Right atrium auricular region (tissue), 2 donors: ENCODE results near the gene SORBS2. TPM values are rescaled to one million over a fixed set of nuclear protein-coding genes. Genes with fewer than 3 reads are reported as not detected.
"Not testable (repeated sequence)": the region's sequence is repeated elsewhere in the genome, so short reads cannot be mapped to it uniquely, and the experiment has no call there.

ENCODE experiments used
- DNase-seq: peaks from one replicate; pipeline ENCODE4 v3.0.0-alpha.2; 2019; ENCODE audit warnings: low spot score
- H3K27ac ChIP-seq, 2 donors: fragments of 200-600 bp; sonication (generic); 1 replicate in 1 of 2; 2 replicates in 1 of 2; pipeline ENCODE4 v1.5.1; 2016 to 2019
- H3K27me3 ChIP-seq, 2 donors: fragments of 200-600 bp; sonication (generic); one replicate each; pipeline versions ENCODE4 v1.5.1 to v1.6.0; 2017 to 2019
- H3K36me3 ChIP-seq: fragments of 200-600 bp; sonication (generic); one replicate; pipeline ENCODE4 v1.5.1; 2016
- H3K4me1 ChIP-seq, 2 donors: fragments of 200-600 bp; sonication (generic); one replicate each; pipeline versions ENCODE4 v1.5.1 to v1.6.0; 2017 to 2019
- H3K4me3 ChIP-seq, 2 donors: fragments of 200-600 bp; sonication (generic); 1 replicate in 1 of 2; 2 replicates in 1 of 2; pipeline ENCODE4 v1.5.1; 2017 to 2019; ENCODE audit warnings: mild to moderate bottlenecking in 1 of 2, moderate library complexity in 1 of 2
- H3K9me3 ChIP-seq, 2 donors: fragments of 200-600 bp; sonication (generic); one replicate each; pipeline ENCODE4 v1.5.1; 2019
- total RNA-seq, 2 donors: library from RNA; depleted of rRNA; stranded (reverse); fragments of >200 nt; gene quantifications; one replicate each; pipeline ENCODE4 v1.1.0, GENCODE V29; 2016
- TF ChIP-seq, protein P1 (sequence below), 2 donors: fragments of 200-600 bp; sonication (generic); IDR thresholded peaks; one replicate each; pipeline ENCODE4 v1.5.1; 2019; ENCODE audit warnings: antibody characterized with exemption in 2 of 2

The SORBS2 gene
- total RNA-seq, 2 donors from 2014 or later = 530 to 741 TPM

DNA sequence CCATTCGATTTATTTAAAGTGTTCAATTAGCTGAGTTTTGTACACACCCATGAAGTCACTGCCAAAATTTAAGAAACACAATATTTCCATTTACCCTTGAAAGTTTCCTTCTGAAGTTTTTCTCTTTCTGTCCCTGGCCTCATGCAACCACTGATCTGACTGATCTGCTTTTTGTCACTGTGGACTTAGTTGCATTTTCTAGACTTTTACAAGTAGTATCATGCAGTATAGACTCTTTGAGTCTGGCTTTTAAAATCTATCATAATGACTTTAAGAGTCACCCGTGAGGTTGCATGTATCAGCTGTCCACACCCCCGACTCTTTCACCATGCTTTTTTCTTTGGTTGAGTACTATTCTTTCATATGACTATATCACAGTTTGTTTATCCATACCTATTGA is 247.6 kb downstream of the SORBS2 start:
- DNase-seq = no peak
- H3K4me1 ChIP-seq = peaks cover 0 to 47% of the 10 kb centered on the region in 2 donors

DNA sequence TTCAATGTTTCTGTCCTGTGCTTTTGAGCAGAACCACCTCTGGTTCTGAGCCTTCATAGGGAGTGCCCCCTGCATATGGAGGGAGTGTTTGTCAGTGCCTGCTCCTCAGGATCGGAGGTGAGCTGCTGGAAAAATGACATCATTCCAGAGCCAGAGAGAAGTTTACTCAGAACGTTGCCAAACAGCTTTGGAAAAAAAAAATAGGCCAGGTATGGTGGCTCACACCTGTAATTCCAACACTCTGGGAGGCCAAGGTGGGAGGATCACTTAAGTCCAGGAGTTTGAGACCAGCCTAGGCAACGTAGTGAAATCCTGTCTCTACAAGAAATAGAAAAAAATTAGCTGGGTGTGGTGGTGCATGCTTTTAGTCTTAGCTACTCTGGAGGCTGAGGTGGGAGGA is 249.5 kb downstream of the SORBS2 start:
- Histone ChIP-seq H3K9me3 (peaks cover 0 to 6% of the 10 kb centered on the region in 2 donors), H3K4me3 (no peak overlapping the region), H3K36me3 (no peaks in the 10 kb centered on the region), H3K27me3 (no peaks in the 10 kb centered on the region), H3K4me1 (peaks cover 0 to 33% of the 10 kb centered on the region in 2 donors), H3K27ac (no peak overlapping the region)
- TF ChIP-seq, protein P1, sequence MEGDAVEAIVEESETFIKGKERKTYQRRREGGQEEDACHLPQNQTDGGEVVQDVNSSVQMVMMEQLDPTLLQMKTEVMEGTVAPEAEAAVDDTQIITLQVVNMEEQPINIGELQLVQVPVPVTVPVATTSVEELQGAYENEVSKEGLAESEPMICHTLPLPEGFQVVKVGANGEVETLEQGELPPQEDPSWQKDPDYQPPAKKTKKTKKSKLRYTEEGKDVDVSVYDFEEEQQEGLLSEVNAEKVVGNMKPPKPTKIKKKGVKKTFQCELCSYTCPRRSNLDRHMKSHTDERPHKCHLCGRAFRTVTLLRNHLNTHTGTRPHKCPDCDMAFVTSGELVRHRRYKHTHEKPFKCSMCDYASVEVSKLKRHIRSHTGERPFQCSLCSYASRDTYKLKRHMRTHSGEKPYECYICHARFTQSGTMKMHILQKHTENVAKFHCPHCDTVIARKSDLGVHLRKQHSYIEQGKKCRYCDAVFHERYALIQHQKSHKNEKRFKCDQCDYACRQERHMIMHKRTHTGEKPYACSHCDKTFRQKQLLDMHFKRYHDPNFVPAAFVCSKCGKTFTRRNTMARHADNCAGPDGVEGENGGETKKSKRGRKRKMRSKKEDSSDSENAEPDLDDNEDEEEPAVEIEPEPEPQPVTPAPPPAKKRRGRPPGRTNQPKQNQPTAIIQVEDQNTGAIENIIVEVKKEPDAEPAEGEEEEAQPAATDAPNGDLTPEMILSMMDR (IDR thresholded peaks at IDR 0.05) = no peak
- no peak for DNase-seq

More for the DNA sequence above, 247.6 kb downstream of the SORBS2 start:
- H3K36me3 ChIP-seq = no peaks in the 10 kb centered on the region
- TF ChIP-seq, protein P1 (IDR thresholded peaks at IDR 0.05) = no peak
- no peak overlapping the region for H3K4me3 ChIP-seq
- H3K9me3 ChIP-seq = peaks cover 0 to 6% of the 10 kb centered on the region in 2 donors
- no peaks in the 10 kb centered on the region for H3K27me3 ChIP-seq
- H3K27ac ChIP-seq = peak overlapping the region in 1 of 2 donors; percentile 98

DNA sequence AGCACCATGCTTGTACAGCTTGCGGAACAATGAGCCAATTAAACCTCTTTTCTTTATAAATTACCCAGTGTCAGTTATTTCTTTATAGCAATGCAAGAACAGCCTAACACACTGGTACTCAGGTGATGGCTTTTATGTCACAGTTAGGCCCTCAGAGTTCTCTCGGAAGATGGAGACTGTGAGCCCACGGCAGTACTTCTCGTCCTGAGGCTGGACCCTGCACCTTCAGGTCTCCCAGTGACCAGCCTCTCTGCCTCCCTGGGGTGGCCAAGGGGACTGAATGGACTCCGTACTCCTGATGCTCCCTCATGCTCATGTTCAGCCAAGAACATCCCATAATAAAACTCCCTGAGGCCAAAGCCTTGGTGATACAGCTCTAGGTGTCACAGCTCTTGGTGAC is 251.7 kb downstream of the SORBS2 start:
- Histone ChIP-seq H3K4me3 (no peak overlapping the region), H3K27ac (peak overlapping the region; percentile 72 to 78), H3K36me3 (no peaks in the 10 kb centered on the region), H3K4me1 (peaks cover 0 to 12% of the 10 kb centered on the region in 2 donors), H3K9me3 (peaks cover 0 to 6% of the 10 kb centered on the region in 2 donors), H3K27me3 (no peaks in the 10 kb centered on the region)
- TF ChIP-seq, protein P1 (IDR thresholded peaks at IDR 0.05) = no peak
- no peak for DNase-seq

DNA sequence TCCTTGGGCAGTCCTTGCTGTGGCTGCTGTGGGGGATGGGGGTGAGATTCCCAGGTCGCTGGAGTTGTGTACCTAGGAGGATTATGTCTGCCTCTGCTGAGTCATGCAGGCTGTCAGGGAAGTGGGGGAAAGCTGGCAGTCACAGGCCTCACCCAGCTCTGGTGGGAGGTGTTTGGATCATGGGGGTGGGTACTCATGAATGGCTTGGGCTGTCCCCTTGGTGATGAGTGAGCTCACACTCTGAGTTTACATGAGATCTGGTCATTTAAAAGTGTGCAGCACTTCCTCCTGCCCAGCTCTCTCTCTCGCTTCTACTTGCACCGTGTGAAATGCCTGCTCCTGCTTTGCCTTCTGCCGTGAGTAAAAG is 252.1 kb downstream of the SORBS2 start:
- no peaks in the 10 kb centered on the region for H3K36me3 ChIP-seq
- no peaks in the 10 kb centered on the region for H3K27me3 ChIP-seq
- peaks cover 0 to 12% of the 10 kb centered on the region in 2 donors for H3K4me1 ChIP-seq
- H3K4me3 ChIP-seq = no peak overlapping the region
- H3K9me3 ChIP-seq = peaks cover 0 to 2% of the 10 kb centered on the region in 2 donors
- no peak for DNase-seq
- TF ChIP-seq, protein P1 (IDR thresholded peaks at IDR 0.05) = no peak
- peak overlapping the region; percentile 72 to 78 for H3K27ac ChIP-seq

DNA sequence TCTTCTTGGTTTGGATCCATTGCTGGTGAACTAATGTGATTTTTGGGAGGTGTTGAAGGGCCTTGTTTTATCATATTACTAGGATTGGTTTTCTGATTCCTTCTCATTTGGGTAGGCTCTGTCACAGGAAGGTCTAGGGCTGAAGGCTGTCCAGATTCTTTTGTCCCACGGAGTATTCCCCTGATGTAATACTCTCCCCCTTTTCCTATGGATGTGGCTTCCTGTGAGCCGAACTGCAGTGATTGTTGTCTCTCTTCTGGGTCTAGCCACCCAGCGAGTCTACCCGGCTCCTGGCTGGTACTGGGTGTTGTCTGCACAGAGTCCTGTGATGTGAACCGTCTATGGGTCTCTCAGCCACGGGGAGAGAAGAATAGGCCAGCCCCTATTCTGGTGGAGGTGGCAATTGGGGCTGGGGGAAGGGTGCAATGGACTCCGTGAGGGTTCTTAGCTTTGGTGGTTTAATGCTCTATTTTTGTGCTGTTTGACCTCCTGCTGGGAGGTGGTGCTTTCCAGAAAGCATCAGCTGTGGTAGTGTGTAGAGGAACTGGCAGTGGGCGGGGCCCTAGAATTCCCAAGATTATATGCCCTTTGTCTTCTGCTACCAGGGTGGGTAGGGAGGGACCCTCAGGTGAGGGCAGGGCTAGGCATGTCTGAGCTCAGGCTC is 252.6 kb downstream of the SORBS2 start:
- not testable (repeated sequence) for H3K4me3 ChIP-seq, DNase-seq, H3K9me3 ChIP-seq, H3K27me3 ChIP-seq, H3K36me3 ChIP-seq
- Histone ChIP-seq H3K27ac (peak overlapping the region; percentile 72 to 78), H3K4me1 (peaks cover 0 to 12% of the 10 kb centered on the region in 2 donors)

DNA sequence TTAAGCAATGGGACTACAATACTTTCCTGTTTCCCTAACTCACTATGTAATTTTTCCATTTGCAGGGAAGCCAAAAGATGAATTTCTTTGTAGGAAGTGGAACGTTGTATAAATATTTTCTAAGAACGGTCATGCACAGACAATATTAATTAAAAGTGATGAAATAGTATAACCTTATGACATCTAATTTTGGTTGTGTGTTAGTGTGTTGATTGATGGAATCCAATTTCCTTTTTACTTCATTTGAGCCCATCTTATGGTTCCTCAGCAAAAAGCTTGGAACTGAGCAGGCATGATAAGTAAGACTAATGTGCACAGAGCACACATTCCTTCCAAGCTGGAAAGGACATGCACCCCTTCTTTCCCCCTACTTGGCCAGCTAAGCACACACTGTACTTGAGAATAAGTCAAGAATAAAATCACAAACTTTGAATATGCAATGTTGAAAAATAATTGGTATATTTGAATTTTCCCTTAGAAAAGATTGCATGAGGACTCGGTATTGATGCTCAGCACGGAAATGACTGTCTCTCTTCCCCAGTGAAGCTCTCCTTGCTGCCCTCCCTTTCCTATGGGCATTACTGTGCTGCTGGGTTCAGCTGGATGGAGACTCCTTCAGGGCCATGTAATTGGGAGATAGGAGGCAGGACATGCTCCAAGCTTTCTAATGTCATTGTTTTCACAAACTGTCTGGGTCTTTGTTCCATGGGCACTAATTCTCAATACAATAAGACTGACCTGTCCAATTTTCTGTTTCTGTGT is 257.4 kb downstream of the SORBS2 start:
- Histone ChIP-seq H3K27me3 (no peaks in the 10 kb centered on the region), H3K36me3 (no peaks in the 10 kb centered on the region), H3K4me1 (peaks cover 0 to 4% of the 10 kb centered on the region in 2 donors), H3K4me3 (no peak overlapping the region), H3K27ac (peak overlapping the region in 1 of 2 donors; percentile 41), H3K9me3 (no peaks in the 10 kb centered on the region)
- no peak for DNase-seq
- TF ChIP-seq, protein P1 (IDR thresholded peaks at IDR 0.05) = no peak
